Ishikawa (cell line): ENCODE results near the gene GRK1.

ENCODE experiments used
- CEBPB ChIP-seq: IDR thresholded peaks from 2 replicates; pipeline ENCODE4 v1.6.1; 2012
- EP300 ChIP-seq: IDR thresholded peaks from 2 replicates; pipeline ENCODE4 v1.6.1; 2012; ENCODE audit warnings: borderline replicate concordance
- MAX ChIP-seq: IDR thresholded peaks from 2 replicates; pipeline ENCODE4 v1.6.1; 2012
- NFIC ChIP-seq: IDR thresholded peaks from 2 replicates; pipeline ENCODE4 v1.6.1; 2012
- RAD21 ChIP-seq: IDR thresholded peaks from 2 replicates; pipeline ENCODE4 v1.6.1; 2012; ENCODE audit warnings: low read depth
- TAF1 ChIP-seq: IDR thresholded peaks from 2 replicates; pipeline ENCODE4 v1.6.1; 2012; ENCODE audit warnings: low read depth, mild to moderate bottlenecking
- TEAD4 ChIP-seq: IDR thresholded peaks from 2 replicates; pipeline ENCODE4 v1.6.1; 2012
- YY1 ChIP-seq: IDR thresholded peaks from 2 replicates; pipeline ENCODE4 v1.6.1; 2012; ENCODE audit warnings: low read depth
- TF ChIP-seq, protein P1 (sequence below): IDR thresholded peaks from 2 replicates; pipeline ENCODE4 v1.6.1; 2012; ENCODE audit warnings: low read depth, mild to moderate bottlenecking
- TF ChIP-seq, protein P2 (sequence below): IDR thresholded peaks from 2 replicates; pipeline ENCODE4 v1.6.1; 2012

- TF ChIP-seq, protein P1, sequence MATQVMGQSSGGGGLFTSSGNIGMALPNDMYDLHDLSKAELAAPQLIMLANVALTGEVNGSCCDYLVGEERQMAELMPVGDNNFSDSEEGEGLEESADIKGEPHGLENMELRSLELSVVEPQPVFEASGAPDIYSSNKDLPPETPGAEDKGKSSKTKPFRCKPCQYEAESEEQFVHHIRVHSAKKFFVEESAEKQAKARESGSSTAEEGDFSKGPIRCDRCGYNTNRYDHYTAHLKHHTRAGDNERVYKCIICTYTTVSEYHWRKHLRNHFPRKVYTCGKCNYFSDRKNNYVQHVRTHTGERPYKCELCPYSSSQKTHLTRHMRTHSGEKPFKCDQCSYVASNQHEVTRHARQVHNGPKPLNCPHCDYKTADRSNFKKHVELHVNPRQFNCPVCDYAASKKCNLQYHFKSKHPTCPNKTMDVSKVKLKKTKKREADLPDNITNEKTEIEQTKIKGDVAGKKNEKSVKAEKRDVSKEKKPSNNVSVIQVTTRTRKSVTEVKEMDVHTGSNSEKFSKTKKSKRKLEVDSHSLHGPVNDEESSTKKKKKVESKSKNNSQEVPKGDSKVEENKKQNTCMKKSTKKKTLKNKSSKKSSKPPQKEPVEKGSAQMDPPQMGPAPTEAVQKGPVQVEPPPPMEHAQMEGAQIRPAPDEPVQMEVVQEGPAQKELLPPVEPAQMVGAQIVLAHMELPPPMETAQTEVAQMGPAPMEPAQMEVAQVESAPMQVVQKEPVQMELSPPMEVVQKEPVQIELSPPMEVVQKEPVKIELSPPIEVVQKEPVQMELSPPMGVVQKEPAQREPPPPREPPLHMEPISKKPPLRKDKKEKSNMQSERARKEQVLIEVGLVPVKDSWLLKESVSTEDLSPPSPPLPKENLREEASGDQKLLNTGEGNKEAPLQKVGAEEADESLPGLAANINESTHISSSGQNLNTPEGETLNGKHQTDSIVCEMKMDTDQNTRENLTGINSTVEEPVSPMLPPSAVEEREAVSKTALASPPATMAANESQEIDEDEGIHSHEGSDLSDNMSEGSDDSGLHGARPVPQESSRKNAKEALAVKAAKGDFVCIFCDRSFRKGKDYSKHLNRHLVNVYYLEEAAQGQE = no peak
- TF ChIP-seq EP300 (no peak), TAF1 (no peak), RAD21 (no peak), NFIC (no peak), YY1 (no peak), MAX (no peak), TEAD4 (no peak), CEBPB (no peak)
- TF ChIP-seq, protein P2, sequence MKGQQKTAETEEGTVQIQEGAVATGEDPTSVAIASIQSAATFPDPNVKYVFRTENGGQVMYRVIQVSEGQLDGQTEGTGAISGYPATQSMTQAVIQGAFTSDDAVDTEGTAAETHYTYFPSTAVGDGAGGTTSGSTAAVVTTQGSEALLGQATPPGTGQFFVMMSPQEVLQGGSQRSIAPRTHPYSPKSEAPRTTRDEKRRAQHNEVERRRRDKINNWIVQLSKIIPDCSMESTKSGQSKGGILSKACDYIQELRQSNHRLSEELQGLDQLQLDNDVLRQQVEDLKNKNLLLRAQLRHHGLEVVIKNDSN = no peak
These were observed 32.6 kb upstream of the GRK1 start for GRCh38 chr13:113634279-113635047.
